Measurements from ENCODE around the gene LRRC3.

DNA sequence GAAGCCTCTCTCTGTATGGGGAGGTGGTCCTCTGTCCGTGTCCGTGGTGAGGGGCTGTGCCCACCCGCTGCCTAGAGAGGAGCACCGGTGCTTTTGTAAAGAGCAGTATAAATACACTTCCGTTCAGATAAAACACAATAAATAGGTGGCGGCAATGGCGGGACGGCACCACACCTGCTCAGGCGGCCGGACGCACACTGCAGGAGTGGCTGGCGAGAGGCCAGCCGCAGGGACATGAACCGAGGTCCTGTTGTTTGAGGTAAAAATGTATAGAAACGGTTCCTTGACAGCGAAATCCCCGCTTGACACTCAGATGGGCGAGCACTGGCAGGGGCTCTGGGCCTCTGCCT is 43.9 kb downstream of the LRRC3 start:
- TF ChIP-seq CREM (CRISPR knock-in tag; IDR thresholded peaks at IDR 0.05) (no peak), OVOL2 (CRISPR knock-in tag; IDR thresholded peaks at IDR 0.05; ENCODE audit: borderline replicate concordance) (no peak), CTCF (IDR thresholded peaks at IDR 0.05) (no peak), ATF2 (CRISPR knock-in tag; IDR thresholded peaks at IDR 0.05; ENCODE audit: borderline replicate concordance, low read depth) (no peak), FOXK1 (CRISPR knock-in tag; IDR thresholded peaks at IDR 0.05) (no peak), NR1H2 (CRISPR knock-in tag; IDR thresholded peaks at IDR 0.05) (no peak), ETV6 (CRISPR knock-in tag; IDR thresholded peaks at IDR 0.05) (no peak), CREB1 (CRISPR knock-in tag; IDR thresholded peaks at IDR 0.05) (no peak), ESRRA (CRISPR knock-in tag; IDR thresholded peaks at IDR 0.05; ENCODE audit: borderline replicate concordance) (no peak)
- TF ChIP-seq, protein P1, sequence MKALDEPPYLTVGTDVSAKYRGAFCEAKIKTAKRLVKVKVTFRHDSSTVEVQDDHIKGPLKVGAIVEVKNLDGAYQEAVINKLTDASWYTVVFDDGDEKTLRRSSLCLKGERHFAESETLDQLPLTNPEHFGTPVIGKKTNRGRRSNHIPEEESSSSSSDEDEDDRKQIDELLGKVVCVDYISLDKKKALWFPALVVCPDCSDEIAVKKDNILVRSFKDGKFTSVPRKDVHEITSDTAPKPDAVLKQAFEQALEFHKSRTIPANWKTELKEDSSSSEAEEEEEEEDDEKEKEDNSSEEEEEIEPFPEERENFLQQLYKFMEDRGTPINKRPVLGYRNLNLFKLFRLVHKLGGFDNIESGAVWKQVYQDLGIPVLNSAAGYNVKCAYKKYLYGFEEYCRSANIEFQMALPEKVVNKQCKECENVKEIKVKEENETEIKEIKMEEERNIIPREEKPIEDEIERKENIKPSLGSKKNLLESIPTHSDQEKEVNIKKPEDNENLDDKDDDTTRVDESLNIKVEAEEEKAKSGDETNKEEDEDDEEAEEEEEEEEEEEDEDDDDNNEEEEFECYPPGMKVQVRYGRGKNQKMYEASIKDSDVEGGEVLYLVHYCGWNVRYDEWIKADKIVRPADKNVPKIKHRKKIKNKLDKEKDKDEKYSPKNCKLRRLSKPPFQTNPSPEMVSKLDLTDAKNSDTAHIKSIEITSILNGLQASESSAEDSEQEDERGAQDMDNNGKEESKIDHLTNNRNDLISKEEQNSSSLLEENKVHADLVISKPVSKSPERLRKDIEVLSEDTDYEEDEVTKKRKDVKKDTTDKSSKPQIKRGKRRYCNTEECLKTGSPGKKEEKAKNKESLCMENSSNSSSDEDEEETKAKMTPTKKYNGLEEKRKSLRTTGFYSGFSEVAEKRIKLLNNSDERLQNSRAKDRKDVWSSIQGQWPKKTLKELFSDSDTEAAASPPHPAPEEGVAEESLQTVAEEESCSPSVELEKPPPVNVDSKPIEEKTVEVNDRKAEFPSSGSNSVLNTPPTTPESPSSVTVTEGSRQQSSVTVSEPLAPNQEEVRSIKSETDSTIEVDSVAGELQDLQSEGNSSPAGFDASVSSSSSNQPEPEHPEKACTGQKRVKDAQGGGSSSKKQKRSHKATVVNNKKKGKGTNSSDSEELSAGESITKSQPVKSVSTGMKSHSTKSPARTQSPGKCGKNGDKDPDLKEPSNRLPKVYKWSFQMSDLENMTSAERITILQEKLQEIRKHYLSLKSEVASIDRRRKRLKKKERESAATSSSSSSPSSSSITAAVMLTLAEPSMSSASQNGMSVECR (CRISPR knock-in tag; IDR thresholded peaks at IDR 0.05; ENCODE audit: borderline replicate concordance), result no peak
- TF ChIP-seq, protein P2, sequence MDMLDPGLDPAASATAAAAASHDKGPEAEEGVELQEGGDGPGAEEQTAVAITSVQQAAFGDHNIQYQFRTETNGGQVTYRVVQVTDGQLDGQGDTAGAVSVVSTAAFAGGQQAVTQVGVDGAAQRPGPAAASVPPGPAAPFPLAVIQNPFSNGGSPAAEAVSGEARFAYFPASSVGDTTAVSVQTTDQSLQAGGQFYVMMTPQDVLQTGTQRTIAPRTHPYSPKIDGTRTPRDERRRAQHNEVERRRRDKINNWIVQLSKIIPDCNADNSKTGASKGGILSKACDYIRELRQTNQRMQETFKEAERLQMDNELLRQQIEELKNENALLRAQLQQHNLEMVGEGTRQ (CRISPR knock-in tag; IDR thresholded peaks at IDR 0.05), result no peak
- TF ChIP-seq, protein P3, sequence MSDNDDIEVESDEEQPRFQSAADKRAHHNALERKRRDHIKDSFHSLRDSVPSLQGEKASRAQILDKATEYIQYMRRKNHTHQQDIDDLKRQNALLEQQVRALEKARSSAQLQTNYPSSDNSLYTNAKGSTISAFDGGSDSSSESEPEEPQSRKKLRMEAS (CRISPR knock-in tag; IDR thresholded peaks at IDR 0.05), result no peak
- TF ChIP-seq, protein P4, sequence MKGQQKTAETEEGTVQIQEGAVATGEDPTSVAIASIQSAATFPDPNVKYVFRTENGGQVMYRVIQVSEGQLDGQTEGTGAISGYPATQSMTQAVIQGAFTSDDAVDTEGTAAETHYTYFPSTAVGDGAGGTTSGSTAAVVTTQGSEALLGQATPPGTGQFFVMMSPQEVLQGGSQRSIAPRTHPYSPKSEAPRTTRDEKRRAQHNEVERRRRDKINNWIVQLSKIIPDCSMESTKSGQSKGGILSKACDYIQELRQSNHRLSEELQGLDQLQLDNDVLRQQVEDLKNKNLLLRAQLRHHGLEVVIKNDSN (CRISPR knock-in tag; IDR thresholded peaks at IDR 0.05), result no peak
- TF ChIP-seq, protein P5, sequence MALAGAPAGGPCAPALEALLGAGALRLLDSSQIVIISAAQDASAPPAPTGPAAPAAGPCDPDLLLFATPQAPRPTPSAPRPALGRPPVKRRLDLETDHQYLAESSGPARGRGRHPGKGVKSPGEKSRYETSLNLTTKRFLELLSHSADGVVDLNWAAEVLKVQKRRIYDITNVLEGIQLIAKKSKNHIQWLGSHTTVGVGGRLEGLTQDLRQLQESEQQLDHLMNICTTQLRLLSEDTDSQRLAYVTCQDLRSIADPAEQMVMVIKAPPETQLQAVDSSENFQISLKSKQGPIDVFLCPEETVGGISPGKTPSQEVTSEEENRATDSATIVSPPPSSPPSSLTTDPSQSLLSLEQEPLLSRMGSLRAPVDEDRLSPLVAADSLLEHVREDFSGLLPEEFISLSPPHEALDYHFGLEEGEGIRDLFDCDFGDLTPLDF (CRISPR knock-in tag; IDR thresholded peaks at IDR 0.05), result no peak
